ENCODE results near the gene PRKCE. TPM values are rescaled to one million over a fixed set of nuclear protein-coding genes. Genes with fewer than 3 reads are reported as not detected.

PRKCE gene
- polyA plus RNA-seq, 3 donors = 1.3 to 7.7 (median 2.3) TPM

DNA sequence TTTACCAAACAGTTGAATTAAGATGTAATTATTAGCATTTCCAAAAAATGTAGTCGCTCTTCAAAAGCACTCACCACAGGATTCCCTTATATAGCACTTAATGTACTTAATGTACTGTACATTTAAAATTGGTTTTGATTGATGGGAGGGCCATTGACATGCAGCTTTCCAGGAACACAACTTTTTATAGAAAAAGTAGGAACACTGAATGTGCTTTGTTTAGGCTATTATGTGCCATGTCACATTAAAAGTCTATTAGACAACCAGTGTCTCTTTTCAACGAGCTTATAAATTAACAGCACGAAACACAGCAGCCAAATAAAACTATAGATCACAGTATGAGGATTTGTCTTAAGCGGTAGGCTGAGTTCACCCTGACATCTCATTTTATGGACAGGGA lies 301.1 kb downstream of the PRKCE start:
- Mint-ChIP-seq H3K36me3 (no peaks in the 10 kb centered on the region), H3K9me3 (no peaks in the 10 kb centered on the region), H3K4me3 (no peak overlapping the region)

DNA sequence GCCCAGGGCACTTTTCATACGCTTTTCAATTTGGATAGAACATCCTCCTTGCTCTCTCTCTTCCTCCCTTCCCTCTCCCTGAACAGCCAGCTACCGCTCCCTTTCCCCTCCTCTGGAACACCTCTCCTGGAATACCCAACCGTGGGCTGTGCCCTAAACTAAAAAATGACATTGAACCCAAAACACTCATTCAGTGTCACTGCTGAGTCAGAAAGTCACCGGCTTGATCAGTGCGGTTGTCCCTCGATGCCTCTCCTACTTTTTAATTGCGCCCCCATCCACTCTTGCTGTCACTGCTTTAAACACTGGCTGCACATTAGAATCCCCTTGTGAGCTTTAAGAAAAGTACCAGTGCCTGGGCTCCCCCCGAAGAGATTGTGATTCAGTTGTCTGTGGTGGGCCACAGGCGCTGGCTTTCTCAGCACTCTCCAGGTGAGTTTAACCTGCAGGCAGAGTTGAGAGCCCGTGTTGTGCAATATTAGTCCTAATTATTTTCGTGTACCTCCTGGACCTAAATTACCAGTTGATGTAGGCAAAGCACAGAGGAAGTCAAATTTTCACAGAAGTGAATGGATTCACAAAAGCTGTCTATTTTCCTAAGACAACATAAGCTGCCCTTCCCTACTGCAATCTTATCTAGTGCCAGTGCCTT lies 302.0 kb downstream of the PRKCE start:
- no peaks in the 10 kb centered on the region for H3K27me3 ChIP-seq (ENCODE audit: control insufficient read depth in 2 of 2, insufficient read depth in 2 of 2, low read length in 2 of 2)
- H3K4me3 Mint-ChIP-seq = no peak overlapping the region
- TF ChIP-seq, protein P1, sequence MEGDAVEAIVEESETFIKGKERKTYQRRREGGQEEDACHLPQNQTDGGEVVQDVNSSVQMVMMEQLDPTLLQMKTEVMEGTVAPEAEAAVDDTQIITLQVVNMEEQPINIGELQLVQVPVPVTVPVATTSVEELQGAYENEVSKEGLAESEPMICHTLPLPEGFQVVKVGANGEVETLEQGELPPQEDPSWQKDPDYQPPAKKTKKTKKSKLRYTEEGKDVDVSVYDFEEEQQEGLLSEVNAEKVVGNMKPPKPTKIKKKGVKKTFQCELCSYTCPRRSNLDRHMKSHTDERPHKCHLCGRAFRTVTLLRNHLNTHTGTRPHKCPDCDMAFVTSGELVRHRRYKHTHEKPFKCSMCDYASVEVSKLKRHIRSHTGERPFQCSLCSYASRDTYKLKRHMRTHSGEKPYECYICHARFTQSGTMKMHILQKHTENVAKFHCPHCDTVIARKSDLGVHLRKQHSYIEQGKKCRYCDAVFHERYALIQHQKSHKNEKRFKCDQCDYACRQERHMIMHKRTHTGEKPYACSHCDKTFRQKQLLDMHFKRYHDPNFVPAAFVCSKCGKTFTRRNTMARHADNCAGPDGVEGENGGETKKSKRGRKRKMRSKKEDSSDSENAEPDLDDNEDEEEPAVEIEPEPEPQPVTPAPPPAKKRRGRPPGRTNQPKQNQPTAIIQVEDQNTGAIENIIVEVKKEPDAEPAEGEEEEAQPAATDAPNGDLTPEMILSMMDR (IDR thresholded peaks at IDR 0.05) = no peak
- H3K9me3 Mint-ChIP-seq = no peaks in the 10 kb centered on the region
- H3K36me3 ChIP-seq (replicated peaks in 1 of 2; ENCODE audit: control insufficient read depth in 1 of 2, insufficient read depth in 2 of 2, low read length in 2 of 2) = no peaks in the 10 kb centered on the region
- intact Hi-C loops (cut with micrococcal nuclease) = no loop called here
- no peaks in the 10 kb centered on the region for H3K9me3 ChIP-seq (replicated peaks in 1 of 2; ENCODE audit: control insufficient read depth in 1 of 2, insufficient read depth in 1 of 2, low read length in 2 of 2)
- H3K4me3 ChIP-seq (replicated peaks in 1 of 3; ENCODE audit: low read depth in 2 of 3, low read length in 3 of 3) = no peak overlapping the region
- H3K79me2 ChIP-seq (ENCODE audit: insufficient read depth, low read length) = no peaks in the 10 kb centered on the region
- H3K4me1 Mint-ChIP-seq = no peaks in the 10 kb centered on the region
- no peak for DNase-seq
- H3K4me2 ChIP-seq (replicated peaks; ENCODE audit: extremely low read depth, low read length, poor library complexity, severe bottlenecking) = no peak overlapping the region
- H3K4me1 ChIP-seq (ENCODE audit: control insufficient read depth in 1 of 2, insufficient read depth in 2 of 2, low read length in 2 of 2) = no peaks in the 10 kb centered on the region
- no peaks in the 10 kb centered on the region for H3K27me3 Mint-ChIP-seq (ENCODE audit: low read depth in 3 of 3)
- WGBS (ENCODE audit: insufficient coverage) = 96% methylated on average over 10 of the region's 11 CpGs
- no peaks in the 10 kb centered on the region for H3K36me3 Mint-ChIP-seq
- peak overlapping the region in 1 of 7 donors; percentile 14 for H3K27ac Mint-ChIP-seq
- H3K27ac ChIP-seq (ENCODE audit: low read depth in 1 of 2, low read length in 2 of 2) = no peak overlapping the region
- H3K9ac ChIP-seq (ENCODE audit: insufficient read depth, low read length, poor library complexity, severe bottlenecking) = no peak overlapping the region
- no peaks in the 10 kb centered on the region for H4K20me1 ChIP-seq (ENCODE audit: insufficient read depth, low read length)
- no peak overlapping the region for H2AFZ ChIP-seq (ENCODE audit: insufficient read depth, low read depth, low read length, poor library complexity, severe bottlenecking)

More for the DNA sequence above, 301.1 kb downstream of the PRKCE start:
- no CpG with 5 or more reads among the region's 4 CpGs for WGBS (ENCODE audit: insufficient coverage)
- no peak overlapping the region for H2AFZ ChIP-seq (ENCODE audit: insufficient read depth, low read depth, low read length, poor library complexity, severe bottlenecking)
- no peak overlapping the region for H3K27ac ChIP-seq (ENCODE audit: low read depth in 1 of 2, low read length in 2 of 2)
- H4K20me1 ChIP-seq (ENCODE audit: insufficient read depth, low read length) = no peaks in the 10 kb centered on the region
- H3K9me3 ChIP-seq (replicated peaks in 1 of 2; ENCODE audit: control insufficient read depth in 1 of 2, insufficient read depth in 1 of 2, low read length in 2 of 2) = no peaks in the 10 kb centered on the region
- H3K4me1 ChIP-seq (ENCODE audit: control insufficient read depth in 1 of 2, insufficient read depth in 2 of 2, low read length in 2 of 2) = no peaks in the 10 kb centered on the region
- no peak overlapping the region for H3K27ac Mint-ChIP-seq
- no peaks in the 10 kb centered on the region for H3K79me2 ChIP-seq (ENCODE audit: insufficient read depth, low read length)
- H3K27me3 Mint-ChIP-seq (ENCODE audit: low read depth in 3 of 3) = no peaks in the 10 kb centered on the region
- TF ChIP-seq, protein P1 (IDR thresholded peaks at IDR 0.05) = no peak
- DNase-seq = no peak
- no peak overlapping the region for H3K9ac ChIP-seq (ENCODE audit: insufficient read depth, low read length, poor library complexity, severe bottlenecking)
- no peaks in the 10 kb centered on the region for H3K27me3 ChIP-seq (ENCODE audit: control insufficient read depth in 2 of 2, insufficient read depth in 2 of 2, low read length in 2 of 2)
- H3K4me1 Mint-ChIP-seq = no peaks in the 10 kb centered on the region
- no peak overlapping the region for H3K4me2 ChIP-seq (replicated peaks; ENCODE audit: extremely low read depth, low read length, poor library complexity, severe bottlenecking)
- H3K4me3 ChIP-seq (replicated peaks in 1 of 3; ENCODE audit: low read depth in 2 of 3, low read length in 3 of 3) = no peak overlapping the region
- no peaks in the 10 kb centered on the region for H3K36me3 ChIP-seq (replicated peaks in 1 of 2; ENCODE audit: control insufficient read depth in 1 of 2, insufficient read depth in 2 of 2, low read length in 2 of 2)
- intact Hi-C loops (cut with micrococcal nuclease) = no loop called here
